ENCODE results near the gene NCAPD3.
"Not testable (repeated sequence)": the region's sequence is repeated elsewhere in the genome, so short reads cannot be mapped to it uniquely, and the experiment has no call there.

The NCAPD3 gene

GRCh38 chr11:134118006-134118405, 105.8 kb downstream of the NCAPD3 start:
- TF ChIP-seq Cebpa-rat (IDR thresholded peaks at IDR 0.05), result no peak
- Histone ChIP-seq H4K20me1 (peaks cover 0 to 32% (median 0%) of the 10 kb centered on the region in 11 experiments; a peak in 7 of 22 replicates), H3K9me3 (replicated peaks in 1 of 11) (peaks cover 0 to 3% (median 1%) of the 10 kb centered on the region in 11 experiments; a peak in 4 of 22 replicates), H3K4me2 (peak overlapping the region in 1 of 11 experiments; percentile 6; a peak in 1 of 22 replicates), H3K9ac (no peak overlapping the region), H3K4me3 (no peak overlapping the region), H3K36me3 (no peaks in the 10 kb centered on the region), H3K27me3 (peaks cover 0 to 8% (median 4%) of the 10 kb centered on the region in 11 experiments; a peak in 13 of 22 replicates), H3K4me1 (peaks cover 0 to 12% (median 3%) of the 10 kb centered on the region in 10 experiments; a peak in 8 of 20 replicates), H3K27ac (no peak overlapping the region)

- Histone ChIP-seq H4K20me1 (peaks cover 0 to 24% (median 0%) of the 10 kb centered on the region in 11 experiments; a peak in 5 of 22 replicates), H3K9me3 (replicated peaks in 1 of 11) (peaks cover 0 to 15% (median 10%) of the 10 kb centered on the region in 11 experiments; a peak in 10 of 22 replicates), H3K36me3 (peaks cover 0 to 9% (median 6%) of the 10 kb centered on the region in 11 experiments; a peak in 5 of 22 replicates), H3K4me2 (no peak overlapping the region), H3K4me3 (no peak overlapping the region), H3K9ac (no peak overlapping the region), H3K27me3 (no peaks in the 10 kb centered on the region), H3K27ac (no peak overlapping the region), H3K4me1 (peaks cover 0 to 10% (median 2%) of the 10 kb centered on the region in 10 experiments; a peak in 8 of 20 replicates)
- no peak for TF ChIP-seq Cebpa-rat (IDR thresholded peaks at IDR 0.05)
Measured at GRCh38 chr11:134116210-134116609, 107.6 kb downstream of the NCAPD3 start.

GRCh38 chr11:134113787-134114186, 110.0 kb downstream of the NCAPD3 start:
- not testable (repeated sequence) for H3K27ac ChIP-seq, H3K9ac ChIP-seq, H3K36me3 ChIP-seq, H3K4me1 ChIP-seq, H4K20me1 ChIP-seq, H3K4me3 ChIP-seq, H3K27me3 ChIP-seq, H3K4me2 ChIP-seq
- peaks cover 9 to 25% (median 17%) of the 10 kb centered on the region in 11 experiments; a peak in 21 of 22 replicates for H3K9me3 ChIP-seq (replicated peaks in 1 of 11)

GRCh38 chr11:134110252-134110815, 113.4 kb downstream of the NCAPD3 start:
- Histone ChIP-seq H3K9me3 (replicated peaks in 1 of 11) (peaks cover 24 to 46% (median 36%) of the 10 kb centered on the region in 11 experiments), H3K9ac (no peak overlapping the region), H3K4me3 (no peak overlapping the region), H3K27ac (no peak overlapping the region), H3K4me1 (no peaks in the 10 kb centered on the region), H3K36me3 (peaks cover 0 to 9% (median 6%) of the 10 kb centered on the region in 11 experiments; a peak in 5 of 22 replicates), H3K4me2 (no peak overlapping the region), H4K20me1 (no peaks in the 10 kb centered on the region), H3K27me3 (no peaks in the 10 kb centered on the region)
- TF ChIP-seq Cebpa-rat (IDR thresholded peaks at IDR 0.05), result no peak

All from BLaER1 treated with 17β-estradiol and CSF1 and Interleukin-3, amounts not matched to agents 10 nM and 100 nM (cell line).